Liver (tissue), 9 donors: ENCODE results near the gene ARL5B. TPM values are rescaled to one million over a fixed set of nuclear protein-coding genes. Genes with fewer than 3 reads are reported as not detected.

Experiments used
- DNase-seq: peaks from one replicate; pipeline ENCODE4 v3.0.0-alpha.2; 2017; ENCODE audit warnings: low spot score
- H3K27ac ChIP-seq, 2 donors: one replicate each; pipeline ENCODE4 v1.7.0; 2013; ENCODE audit warnings: inconsistent platforms in 2 of 2, low read length in 2 of 2, control low read depth in 1 of 2, low read depth in 1 of 2, mild to moderate bottlenecking in 1 of 2
- H3K27me3 ChIP-seq, 4 donors: one replicate each; pipeline versions ENCODE4 v1.6.1 to v1.7.0; 2013; ENCODE audit warnings: low read length in 3 of 4, inconsistent platforms in 1 of 4, mild to moderate bottlenecking in 1 of 4, moderate library complexity in 1 of 4; ENCODE audit not compliant: control insufficient read depth in 4 of 4, insufficient read depth in 4 of 4
- H3K36me3 ChIP-seq, 4 donors: one replicate each; pipeline versions ENCODE4 v1.6.1 to v1.7.0; 2013; ENCODE audit warnings: low read length in 3 of 4, mild to moderate bottlenecking in 3 of 4, low read depth in 1 of 4, moderate library complexity in 1 of 4; ENCODE audit not compliant: control insufficient read depth in 4 of 4, insufficient read depth in 3 of 4
- H3K4me1 ChIP-seq, 4 donors: one replicate each; pipeline versions ENCODE4 v1.6.1 to v1.7.0; 2013; ENCODE audit warnings: low read length in 3 of 4, mild to moderate bottlenecking in 3 of 4, moderate library complexity in 1 of 4; ENCODE audit not compliant: control insufficient read depth in 4 of 4, insufficient read depth in 4 of 4
- H3K4me3 ChIP-seq, 3 donors: one replicate each; pipeline versions ENCODE4 v1.6.1 to v1.7.0; 2013; ENCODE audit warnings: low read length in 3 of 3, control low read depth in 1 of 3, low read depth in 1 of 3, mild to moderate bottlenecking in 1 of 3
- H3K9ac ChIP-seq, 2 donors: one replicate each; pipeline ENCODE4 v1.7.0; 2013; ENCODE audit warnings: low read length in 2 of 2, mild to moderate bottlenecking in 2 of 2, moderate library complexity in 2 of 2, control low read depth in 1 of 2, low read depth in 1 of 2
- H3K9me3 ChIP-seq, 4 donors: one replicate each; pipeline versions ENCODE4 v1.6.1 to v1.7.0; 2013; ENCODE audit warnings: low read length in 3 of 4; ENCODE audit not compliant: control insufficient read depth in 4 of 4
- ATF3 ChIP-seq: IDR thresholded peaks from 2 replicates; pipeline ENCODE4 v1.6.1; 2016; ENCODE audit warnings: antibody characterized with exemption
- CTCF ChIP-seq: fragments of 150-350 bp; IDR thresholded peaks from 2 replicates; pipeline ENCODE4 v1.5.1; 2017; ENCODE audit warnings: improper control_type of control experiment, low read depth, low read length; ENCODE audit not compliant: missing input control
- EGR1 ChIP-seq, 2 donors: IDR thresholded peaks; 2 replicates each; pipeline ENCODE4 v1.6.1; 2016 to 2018; ENCODE audit warnings: antibody characterized with exemption in 2 of 2, low read depth in 2 of 2
- FOXA1 ChIP-seq: IDR thresholded peaks from 2 replicates; pipeline ENCODE4 v1.6.1; 2016; ENCODE audit warnings: antibody characterized with exemption
- FOXA2 ChIP-seq: IDR thresholded peaks from 2 replicates; pipeline ENCODE4 v1.6.1; 2016; ENCODE audit warnings: antibody characterized with exemption
- GABPA ChIP-seq, 2 donors: IDR thresholded peaks in 1 of 2; conservative IDR thresholded peaks in 1 of 2; 2 replicates each; pipeline ENCODE4 v1.6.1; 2016; ENCODE audit warnings: antibody characterized with exemption in 2 of 2, mild to moderate bottlenecking in 1 of 2, moderate library complexity in 1 of 2
- HNF4A ChIP-seq, 2 donors: conservative IDR thresholded peaks; 2 replicates each; pipeline ENCODE4 v1.6.1; 2016; ENCODE audit warnings: antibody characterized with exemption in 2 of 2, mild to moderate bottlenecking in 2 of 2
- HNF4G ChIP-seq: IDR thresholded peaks from 2 replicates; pipeline ENCODE4 v1.6.1; 2016; ENCODE audit warnings: antibody characterized with exemption
- JUND ChIP-seq, 2 donors: IDR thresholded peaks; 2 replicates each; pipeline ENCODE4 v1.6.1; 2016; ENCODE audit warnings: antibody characterized with exemption in 2 of 2
- MAX ChIP-seq: IDR thresholded peaks from 2 replicates; pipeline ENCODE4 v1.6.1; 2016; ENCODE audit warnings: antibody characterized with exemption
- NR2F2 ChIP-seq: IDR thresholded peaks from 2 replicates; pipeline ENCODE4 v1.6.1; 2016; ENCODE audit warnings: antibody characterized with exemption
- RAD21 ChIP-seq, 2 donors: IDR thresholded peaks; 2 replicates each; pipeline ENCODE4 v1.6.1; 2016; ENCODE audit warnings: antibody characterized with exemption in 2 of 2, mild to moderate bottlenecking in 2 of 2
- REST ChIP-seq: IDR thresholded peaks from 2 replicates; pipeline ENCODE4 v1.6.1; 2016; ENCODE audit warnings: antibody characterized with exemption, mild to moderate bottlenecking
- RXRA ChIP-seq, 2 donors: IDR thresholded peaks; 2 replicates each; pipeline ENCODE4 v1.6.1; 2017 to 2018; ENCODE audit warnings: antibody characterized with exemption in 2 of 2, mild to moderate bottlenecking in 1 of 2
- SP1 ChIP-seq: IDR thresholded peaks from 2 replicates; pipeline ENCODE4 v1.6.1; 2018; ENCODE audit warnings: antibody characterized with exemption, mild to moderate bottlenecking
- TAF1 ChIP-seq: conservative IDR thresholded peaks from 2 replicates; pipeline ENCODE4 v1.6.1; 2016; ENCODE audit warnings: antibody characterized with exemption, mild to moderate bottlenecking
- YY1 ChIP-seq: IDR thresholded peaks from 2 replicates; pipeline ENCODE4 v1.6.1; 2016; ENCODE audit warnings: antibody characterized with exemption, mild to moderate bottlenecking
- ZBTB33 ChIP-seq: IDR thresholded peaks from 2 replicates; pipeline ENCODE4 v1.6.1; 2016; ENCODE audit warnings: antibody characterized with exemption
- WGBS: extraction: QIAGEN DNeasy Blood & Tissue Kit; methylation state at CpG from one replicate; pipeline ENCODE4 v1.1.7; 2013; 5-methylcytosine and 5-hydroxymethylcytosine counted together
- polyA plus RNA-seq, 2 donors: library from polyadenylated mRNA; stranded (reverse) in 1 of 2; unstranded in 1 of 2; fragments of 200-250 nt in 1 of 2; fragments of >200 nt in 1 of 2; fragmentation: Nextera tagmentation in 1 of 2; extraction: Ambion mirVana in 1 of 2; gene quantifications; one replicate each; pipeline versions ENCODE4 v1.2.1 to v1.2.3, GENCODE V29; 2013 to 2015
- total RNA-seq, 2 donors: library from RNA; depleted of rRNA; stranded (reverse); fragments of >200 nt; gene quantifications; one replicate each; pipeline ENCODE4 v1.2.3, GENCODE V29; 2014
- donor health status: healthy.
- donor health status: healthy.
- donor health status: healthy.
- donor health status: healthy.
- donor health status: healthy.

Gene ARL5B
- total and polyA plus RNA-seq, 4 donors, result 5.2 to 19.5 (median 12.3) TPM

DNA sequence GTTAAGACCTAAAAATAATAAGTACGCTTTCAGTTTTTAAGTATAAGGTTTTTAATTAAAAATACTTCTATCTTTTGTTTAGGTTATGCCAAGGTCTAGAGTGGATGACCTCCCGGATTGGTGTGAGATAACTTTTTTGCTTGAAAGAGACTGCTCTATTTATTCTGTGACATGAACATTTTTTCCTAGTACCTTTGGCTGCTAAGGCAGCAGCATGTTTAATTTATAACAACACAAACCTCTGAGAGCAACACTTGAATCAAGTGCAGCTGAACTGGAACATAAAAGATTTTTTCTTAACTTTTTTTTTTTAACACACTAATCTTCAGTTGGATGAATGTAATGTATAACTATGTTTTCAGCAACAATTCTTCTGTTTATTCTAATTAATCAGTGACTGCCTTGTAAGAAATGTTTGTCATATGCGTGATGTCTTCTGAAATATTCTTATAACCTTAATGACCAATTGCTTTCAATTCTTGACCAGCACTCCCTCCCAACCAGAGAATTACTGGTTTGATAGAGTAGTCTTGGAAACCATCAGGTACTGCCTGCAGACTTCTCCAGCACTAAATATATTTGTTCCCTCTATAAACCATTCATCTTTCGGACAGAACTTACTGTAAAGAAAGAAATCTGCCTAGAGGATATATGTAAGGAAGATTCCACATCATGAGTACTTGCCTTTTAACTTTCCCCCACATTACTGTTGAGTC lies 16.0 kb downstream of the ARL5B start:
- H3K4me3 ChIP-seq, result no peak overlapping the region
- no peak overlapping the region for H3K27ac ChIP-seq
- H3K27me3 ChIP-seq, result no peaks in the 10 kb centered on the region
- no peaks in the 10 kb centered on the region for H3K4me1 ChIP-seq
- TF ChIP-seq RAD21 (IDR thresholded peaks at IDR 0.05), result no peak
- TF ChIP-seq RXRA (IDR thresholded peaks at IDR 0.05), result no peak
- no peak for TF ChIP-seq NR2F2
- no peak for TF ChIP-seq FOXA2
- TF ChIP-seq SP1, result no peak
- no peak for TF ChIP-seq MAX
- no peak for DNase-seq
- WGBS, result 92% methylated on average over 4 of the region's 4 CpGs
- no peak overlapping the region for H3K9ac ChIP-seq
- peaks cover 2 to 44% (median 39%) of the 10 kb centered on the region in 4 donors for H3K36me3 ChIP-seq
- no peaks in the 10 kb centered on the region for H3K9me3 ChIP-seq

- Histone ChIP-seq H3K4me3 (no peak overlapping the region), H3K36me3 (peaks cover 0 to 16% (median 12%) of the 10 kb centered on the region in 4 donors), H3K27me3 (no peaks in the 10 kb centered on the region), H3K27ac (no peak overlapping the region), H3K4me1 (no peaks in the 10 kb centered on the region), H3K9ac (no peak overlapping the region), H3K9me3 (no peaks in the 10 kb centered on the region)
- no peak for TF ChIP-seq HNF4A (conservative IDR thresholded peaks at IDR 0.05)
- no peak for TF ChIP-seq NR2F2
- no peak for TF ChIP-seq SP1
- TF ChIP-seq REST, result no peak
- no peak for TF ChIP-seq GABPA (IDR thresholded peaks at IDR 0.05 in 1 of 2, conservative IDR thresholded peaks at IDR 0.05 in 1 of 2)
- TF ChIP-seq FOXA1, result no peak
- no peak for TF ChIP-seq ZBTB33
- no peak for TF ChIP-seq YY1
- no peak for TF ChIP-seq MAX
- no peak for TF ChIP-seq FOXA2
- TF ChIP-seq JUND (IDR thresholded peaks at IDR 0.05), result no peak
- no peak for TF ChIP-seq TAF1
- no peak for TF ChIP-seq CTCF
- TF ChIP-seq ATF3, result no peak
- TF ChIP-seq HNF4G, result no peak
- TF ChIP-seq RAD21 (IDR thresholded peaks at IDR 0.05), result no peak
- TF ChIP-seq RXRA (IDR thresholded peaks at IDR 0.05), result no peak
- no peak for TF ChIP-seq EGR1 (IDR thresholded peaks at IDR 0.05; ENCODE audit: low read depth in 2 of 2)
- DNase-seq, result no peak
- WGBS, result 97% methylated on average over 3 of the region's 3 CpGs
Observed at GRCh38 chr10:18680754-18681153, 21.5 kb downstream of the ARL5B start.
